COLO668 (cell line): Measurements from ENCODE around the gene MCUB.
"Not testable (repeated sequence)": the region's sequence is repeated elsewhere in the genome, so short reads cannot be mapped to it uniquely, and the experiment has no call there.

ENCODE experiments used
- DNase-seq: peaks from one replicate; lab custom pipeline; 2025; ENCODE audit not compliant: unreplicated experiment; lab: John Stamatoyannopoulos, UW

MCUB gene, protein sequence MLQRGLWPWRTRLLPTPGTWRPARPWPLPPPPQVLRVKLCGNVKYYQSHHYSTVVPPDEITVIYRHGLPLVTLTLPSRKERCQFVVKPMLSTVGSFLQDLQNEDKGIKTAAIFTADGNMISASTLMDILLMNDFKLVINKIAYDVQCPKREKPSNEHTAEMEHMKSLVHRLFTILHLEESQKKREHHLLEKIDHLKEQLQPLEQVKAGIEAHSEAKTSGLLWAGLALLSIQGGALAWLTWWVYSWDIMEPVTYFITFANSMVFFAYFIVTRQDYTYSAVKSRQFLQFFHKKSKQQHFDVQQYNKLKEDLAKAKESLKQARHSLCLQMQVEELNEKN

DNA sequence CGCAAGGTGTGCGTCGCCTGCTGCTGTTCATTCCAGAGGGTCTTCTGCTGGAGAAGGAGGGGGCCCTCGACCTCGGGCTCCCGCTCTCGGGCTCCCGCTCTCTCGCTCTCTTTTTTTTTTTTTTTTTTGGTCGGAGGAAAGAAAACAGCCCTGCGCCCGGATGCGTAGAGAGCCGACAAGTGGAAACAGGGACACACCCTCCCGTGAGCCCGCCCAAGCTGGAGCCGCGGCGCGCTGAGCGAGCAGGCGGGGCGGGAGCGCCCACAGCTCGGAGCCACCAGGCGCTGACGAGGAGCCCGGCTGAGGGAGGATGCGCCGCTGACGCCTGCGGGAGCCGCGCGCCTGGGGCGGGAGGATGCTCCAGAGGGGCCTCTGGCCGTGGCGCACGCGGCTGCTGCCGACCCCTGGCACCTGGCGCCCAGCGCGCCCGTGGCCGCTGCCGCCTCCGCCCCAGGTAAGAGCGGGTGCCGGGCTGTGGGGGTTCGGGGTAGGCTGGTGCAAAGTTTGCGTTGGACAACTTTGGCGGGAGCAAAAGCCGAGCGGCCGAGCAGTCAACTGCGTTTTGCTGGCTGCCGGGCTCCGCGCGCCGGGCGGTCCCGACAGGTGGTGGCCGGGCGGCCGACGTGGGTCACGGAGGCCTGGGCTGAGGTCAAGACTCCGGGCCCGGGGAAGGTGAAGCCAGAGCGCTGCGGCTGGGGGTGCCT lies at the start of gene MCUB:
Gene MCUB, plus strand, starts transcription at position 264 of the 704 bp plus-strand sequence. Its CDS starts 92 bp downstream, at position 356.
- peak; percentile 91 for DNase-seq

DNA sequence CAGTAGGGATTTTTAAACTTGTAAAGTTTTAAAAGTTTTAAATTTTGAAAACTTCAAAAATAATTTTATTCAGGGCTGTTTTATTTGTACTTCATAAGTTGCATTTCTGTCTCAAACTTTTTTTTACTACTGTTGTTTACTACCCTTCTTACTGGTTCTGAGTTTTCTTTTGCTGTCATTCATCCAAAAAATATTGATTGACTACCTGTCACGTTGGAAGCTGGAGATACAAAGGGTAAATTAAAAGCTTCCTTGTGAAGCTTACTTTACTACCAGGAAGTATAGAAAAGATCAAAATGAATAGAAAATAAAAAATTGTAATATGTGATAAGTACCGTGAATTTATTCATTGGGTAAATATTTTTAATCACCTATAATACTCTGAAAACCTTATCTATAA lies 49.4 kb upstream of the MCUB start:
- DNase-seq: no peak

DNA sequence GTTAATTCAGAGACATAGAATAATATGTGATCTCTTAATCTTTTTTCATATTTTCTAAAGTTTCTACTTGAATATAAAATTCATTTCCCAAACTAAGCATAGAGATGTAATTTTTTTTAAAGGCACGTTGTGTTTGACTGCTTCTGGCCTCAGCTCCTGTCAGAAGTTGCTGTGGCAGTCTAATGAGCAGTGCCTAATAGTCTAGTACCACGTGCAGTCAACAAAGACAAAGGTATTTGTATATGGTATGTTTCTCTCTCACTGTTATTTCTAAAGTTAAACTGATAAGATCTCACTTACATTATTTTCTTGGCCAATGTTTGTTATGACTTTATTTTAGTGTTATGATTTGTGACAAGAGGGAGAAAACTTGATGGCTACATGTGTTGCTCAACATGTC lies 48.6 kb upstream of the MCUB start:
- no peak for DNase-seq

DNA sequence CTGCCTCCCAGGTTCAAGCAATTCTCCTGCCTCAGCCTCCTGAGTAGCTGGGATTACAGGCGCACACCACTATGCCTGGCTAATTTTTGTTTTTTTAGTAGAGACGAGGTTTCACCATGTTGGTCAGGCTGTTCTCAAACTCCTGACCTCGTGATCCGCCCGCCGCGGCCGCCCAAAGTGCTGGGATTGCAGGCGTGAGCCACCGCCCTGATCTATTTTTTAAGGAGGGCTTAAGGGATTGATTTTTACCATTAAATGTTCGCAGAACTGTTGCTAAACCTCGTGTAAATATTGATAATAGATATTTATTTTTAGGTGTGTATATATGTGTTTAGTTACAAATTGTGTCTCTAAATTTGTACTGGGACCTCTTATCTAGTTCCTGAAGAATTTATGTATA lies 46.7 kb upstream of the MCUB start:
- DNase-seq: not testable (repeated sequence)

DNA sequence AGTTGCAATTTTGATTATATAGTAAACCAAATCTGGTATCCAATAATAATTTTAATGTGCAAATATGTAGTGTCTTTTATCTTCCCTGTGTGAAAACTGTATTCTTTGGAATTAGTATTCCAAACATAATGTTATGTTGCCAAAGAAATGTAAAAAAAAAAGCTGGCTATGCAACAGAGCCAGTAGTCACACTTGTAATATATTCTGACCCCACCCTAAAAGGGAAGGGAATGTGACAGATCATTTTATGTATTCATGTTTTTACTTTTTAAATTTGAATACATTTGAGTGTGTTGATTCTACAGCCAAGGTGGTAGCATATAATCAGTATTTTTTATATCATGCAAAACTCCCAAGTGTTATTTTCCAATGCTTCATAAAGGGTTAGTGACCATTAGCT lies 27.9 kb upstream of the MCUB start:
- DNase-seq: no peak

DNA sequence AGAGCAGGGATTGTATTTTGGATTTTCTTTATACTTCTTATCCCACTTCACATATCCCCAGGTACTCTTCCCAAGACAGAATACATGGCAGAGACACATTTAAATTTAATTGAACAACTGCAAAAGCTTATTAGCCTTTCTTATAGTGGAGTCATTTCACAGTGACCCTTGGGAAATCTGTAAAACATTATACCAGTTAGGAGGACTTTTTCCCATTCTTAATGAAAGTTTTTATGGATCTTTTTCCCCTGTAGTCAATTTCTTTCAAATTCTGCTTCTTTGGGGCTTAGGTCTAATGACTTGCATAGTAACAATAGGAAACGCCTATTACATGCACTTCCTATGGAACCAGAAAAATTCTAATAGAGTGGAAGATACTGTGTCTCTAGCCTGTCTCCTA lies 14.6 kb upstream of the MCUB start:
- DNase-seq: no peak

DNA sequence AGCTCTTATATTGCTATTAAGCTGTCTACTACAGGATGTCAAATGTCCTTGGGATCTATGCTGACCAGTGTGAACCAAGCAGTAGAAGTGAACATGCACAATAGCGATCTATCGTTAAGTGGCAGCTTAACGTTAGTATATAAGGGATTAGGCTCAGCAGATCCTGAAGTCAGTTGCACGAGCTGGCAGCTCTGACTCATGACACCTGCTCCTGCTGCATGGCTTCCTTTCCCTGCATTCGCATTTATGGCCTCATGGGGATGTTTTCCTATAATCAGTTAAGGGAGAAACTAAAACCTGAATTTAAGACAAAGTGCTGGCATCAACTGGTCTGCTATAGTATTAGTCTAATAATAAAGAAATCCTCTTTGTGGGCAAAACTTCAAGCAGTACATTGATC lies 12.7 kb upstream of the MCUB start:
- no peak for DNase-seq

DNA sequence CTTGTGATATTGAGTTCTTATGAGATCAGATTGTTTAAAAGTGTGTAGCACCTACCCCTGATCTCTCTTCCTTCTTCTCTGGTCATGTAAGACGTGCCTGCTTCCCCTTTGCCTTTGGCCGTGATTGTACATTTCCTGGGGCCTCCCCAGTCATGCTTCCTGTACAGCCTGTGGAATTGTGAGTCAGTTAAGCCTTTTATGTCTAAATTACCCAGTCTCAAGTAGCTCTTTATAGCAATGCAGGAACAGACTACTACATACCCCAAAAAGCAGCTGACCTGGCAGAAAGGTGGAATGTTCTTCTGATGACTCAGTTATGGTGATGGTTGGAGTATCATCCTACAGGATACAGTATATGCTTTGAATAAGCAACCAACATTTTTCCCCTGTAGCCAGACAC lies 11.4 kb upstream of the MCUB start:
- no peak for DNase-seq

DNA sequence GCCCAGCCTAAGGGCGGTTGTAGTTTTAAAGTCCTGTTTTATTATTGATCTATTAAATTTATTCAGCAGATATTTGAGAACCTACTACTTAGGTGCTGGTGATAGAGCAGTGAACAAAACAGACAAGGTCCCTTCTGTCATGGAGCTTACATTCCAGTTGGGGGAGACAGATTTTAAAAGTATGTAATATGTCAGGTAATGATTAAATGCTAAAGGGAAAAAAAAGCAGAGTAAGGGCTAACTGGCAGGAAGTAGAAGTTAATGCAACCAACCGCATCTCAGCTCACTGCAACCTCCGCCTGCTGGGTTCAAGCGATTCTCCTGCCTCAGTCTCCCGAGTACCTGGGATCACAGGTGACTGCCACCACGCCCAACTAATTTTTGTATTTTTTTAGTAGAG lies 7.8 kb upstream of the MCUB start:
- no peak for DNase-seq

DNA sequence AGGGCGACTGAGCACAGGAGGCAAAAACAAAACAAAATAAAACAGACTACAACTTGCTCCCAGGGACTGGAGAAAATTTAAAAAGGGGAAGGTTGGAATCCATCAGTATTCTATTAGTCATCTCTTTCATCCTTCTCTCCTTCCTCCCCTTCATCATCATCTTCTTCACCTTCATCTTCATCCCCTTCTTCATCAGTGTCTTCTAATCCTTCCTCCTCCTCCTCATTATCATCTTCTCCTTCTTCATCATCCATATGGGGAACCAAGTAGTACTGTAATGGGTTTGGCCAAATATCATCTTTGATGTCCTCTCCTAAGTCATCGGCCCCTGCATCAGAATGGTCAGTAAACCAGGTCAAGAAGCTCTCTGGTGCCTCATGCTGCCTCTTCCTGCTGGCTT lies 6.9 kb upstream of the MCUB start:
- no peak for DNase-seq

DNA sequence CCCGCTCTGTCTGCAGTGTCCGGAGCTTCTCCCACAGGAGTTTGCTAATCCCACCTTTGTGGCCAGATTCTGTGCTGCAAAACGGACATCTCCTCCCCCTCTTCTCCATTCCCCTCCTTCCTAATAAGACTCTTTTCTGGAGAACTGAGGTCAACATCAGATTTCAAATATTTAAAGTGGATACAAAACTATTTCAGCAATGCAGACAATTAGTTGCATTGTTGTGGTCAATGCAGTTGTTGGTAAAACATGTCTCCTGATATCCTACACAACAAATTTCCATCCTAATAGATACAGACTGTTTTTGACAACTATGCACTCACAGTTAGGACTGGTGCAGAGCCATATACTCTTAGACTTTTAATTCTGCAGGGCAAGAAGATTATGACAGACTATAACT lies 5.1 kb upstream of the MCUB start:
- no peak for DNase-seq

DNA sequence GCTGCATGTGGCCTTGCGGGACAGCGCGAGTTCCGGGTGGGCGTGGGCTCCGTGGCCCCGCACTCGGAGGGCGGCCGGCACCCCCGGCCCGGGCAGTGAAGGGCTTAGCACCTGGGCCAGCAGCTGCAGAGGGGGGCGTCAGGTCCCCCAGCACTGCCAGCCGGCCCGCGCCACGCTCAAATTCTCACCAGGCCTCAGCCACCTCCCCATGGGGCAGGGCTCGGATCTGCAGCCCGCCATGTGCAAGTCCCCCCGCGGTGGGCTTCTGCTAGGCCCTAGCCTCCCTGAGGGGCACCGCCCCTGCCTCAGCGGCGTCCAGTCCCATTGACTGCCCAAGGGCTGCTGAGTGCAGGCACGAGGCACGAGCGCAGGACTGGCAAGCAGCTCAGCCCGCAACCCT lies 2.6 kb upstream of the MCUB start:
- DNase-seq: no peak

DNA sequence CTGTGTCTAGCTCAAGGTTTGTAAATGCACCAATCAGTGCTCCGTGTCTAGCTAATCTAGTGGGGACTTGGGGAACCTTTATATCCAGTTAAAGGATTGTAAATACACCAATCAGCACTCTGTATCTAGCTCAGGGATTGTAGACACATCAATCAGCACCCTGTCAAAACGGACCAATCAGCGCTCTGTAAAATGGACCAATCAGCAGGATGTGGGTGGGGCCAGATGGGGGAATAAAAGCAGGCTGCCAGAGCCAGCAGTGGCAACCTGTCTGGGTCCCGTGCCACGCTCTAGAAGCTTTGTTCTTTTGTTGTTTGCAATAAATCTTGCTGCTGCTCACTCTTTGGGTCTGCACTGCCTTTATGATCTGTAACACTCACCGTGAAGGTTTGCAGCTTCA lies 2.0 kb upstream of the MCUB start:
- DNase-seq: not testable (repeated sequence)

DNA sequence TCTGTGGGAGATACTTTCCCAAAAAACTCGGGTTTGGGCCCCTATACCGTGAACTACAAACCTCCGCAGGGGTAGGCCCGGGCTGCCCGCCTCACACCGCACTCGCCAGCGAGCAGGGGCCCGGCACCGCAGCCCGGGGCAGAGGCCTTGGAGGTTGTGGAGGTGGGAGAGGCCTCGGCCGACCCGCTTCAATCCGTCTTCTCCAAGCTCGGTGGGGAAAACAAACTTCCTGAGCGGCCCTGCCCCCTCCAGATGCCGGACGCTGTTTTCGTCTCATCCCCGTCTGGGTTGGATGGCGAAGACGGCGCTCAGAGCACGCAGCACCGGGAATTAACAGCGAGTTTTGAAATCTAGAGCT lies 442 bp upstream of the MCUB start:
- DNase-seq: peak; percentile 52

DNA sequence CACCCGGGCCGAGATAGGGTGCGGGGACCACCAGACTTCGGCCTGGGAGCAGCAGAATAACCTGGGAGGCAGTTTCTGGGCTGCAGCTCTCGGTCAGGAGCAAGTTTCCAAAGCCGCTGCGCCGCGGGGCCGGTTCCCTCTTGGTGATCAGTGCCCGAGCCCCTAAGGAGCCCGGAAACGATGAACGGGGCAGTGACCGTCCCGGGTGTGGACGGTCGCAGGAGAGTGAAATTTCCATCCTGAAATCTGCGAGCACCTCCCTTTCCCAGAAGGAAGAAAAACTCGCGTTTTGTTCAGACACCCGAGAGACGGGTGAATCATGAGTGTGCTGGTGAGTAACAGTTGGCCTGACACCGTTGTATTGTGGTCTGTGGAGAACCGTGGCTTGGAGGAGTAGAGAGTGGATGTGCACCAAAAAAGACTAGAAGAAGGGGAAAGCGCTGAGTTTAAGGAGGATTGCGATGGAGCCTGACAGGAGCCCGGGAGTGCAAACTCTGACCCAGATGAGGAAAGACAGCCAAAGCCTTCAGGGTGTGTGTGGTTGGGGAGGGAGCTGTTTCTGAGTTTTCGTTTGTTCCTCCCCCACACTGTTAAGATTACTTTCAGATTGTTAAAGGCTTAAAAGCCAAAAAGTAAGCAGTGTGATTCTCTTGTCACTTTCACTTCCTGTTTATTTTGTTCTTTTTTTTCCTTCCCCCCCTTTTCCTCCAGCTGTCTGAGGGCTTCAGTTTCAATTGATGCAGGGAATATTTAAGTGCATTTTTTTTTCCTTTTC lies 828 bp downstream of the MCUB start:
- DNase-seq: peak; percentile 55

DNA sequence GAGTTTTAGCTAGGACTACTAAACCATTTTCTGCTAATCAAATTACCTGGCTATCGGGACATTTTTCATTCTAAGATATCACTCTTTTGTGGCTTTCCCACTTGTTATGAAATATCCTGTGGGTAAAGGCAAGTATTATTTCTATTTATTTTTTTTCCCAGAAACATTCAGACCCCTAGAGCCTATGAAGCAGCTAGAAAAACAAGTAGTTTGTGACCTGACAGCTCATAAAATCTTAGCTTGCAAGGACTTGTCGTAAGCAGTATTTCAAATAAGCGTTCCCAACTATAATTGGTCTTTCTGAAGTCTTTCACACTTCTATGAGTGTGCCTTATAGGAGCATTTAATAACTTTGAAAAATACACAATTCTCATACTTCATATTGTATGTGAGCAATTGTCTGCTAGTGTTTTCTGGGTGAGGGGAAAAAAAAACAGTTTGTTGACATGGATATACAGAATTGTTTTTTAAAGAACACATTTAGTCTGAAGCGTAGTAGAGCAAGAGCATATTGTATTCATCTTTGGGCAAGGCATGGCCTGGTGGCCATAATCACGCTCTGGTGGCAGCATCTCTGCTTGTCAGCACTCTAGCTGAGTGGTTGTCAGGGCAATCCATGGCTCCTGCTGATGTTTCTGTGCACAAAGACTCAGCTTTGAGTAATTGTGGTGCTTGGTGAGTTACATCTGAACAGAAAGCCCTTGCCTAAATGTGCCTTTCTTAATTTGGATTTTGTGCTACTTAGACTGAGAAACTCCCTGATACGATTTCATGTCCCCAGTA lies 2.6 kb downstream of the MCUB start:
- DNase-seq: no peak

DNA sequence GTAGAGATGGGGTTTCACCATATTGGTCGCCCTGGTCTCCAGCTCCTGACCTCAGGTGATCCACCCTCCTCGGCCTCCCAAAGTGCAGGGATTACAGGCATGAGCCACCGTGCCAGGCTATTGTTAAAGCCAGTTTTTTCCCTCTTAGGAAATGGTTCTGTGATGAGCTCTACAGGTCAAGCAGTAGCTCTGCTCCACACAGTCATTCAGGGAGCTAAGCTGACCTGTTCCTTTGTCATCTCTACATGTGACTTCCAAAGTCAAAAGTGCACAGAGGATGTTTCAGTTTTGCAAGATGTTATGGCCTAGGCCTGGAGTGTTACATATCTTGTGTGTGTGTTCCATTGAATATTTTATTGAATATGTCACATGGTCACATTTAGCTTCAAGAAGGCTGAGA lies 11.4 kb downstream of the MCUB start:
- DNase-seq: no peak

DNA sequence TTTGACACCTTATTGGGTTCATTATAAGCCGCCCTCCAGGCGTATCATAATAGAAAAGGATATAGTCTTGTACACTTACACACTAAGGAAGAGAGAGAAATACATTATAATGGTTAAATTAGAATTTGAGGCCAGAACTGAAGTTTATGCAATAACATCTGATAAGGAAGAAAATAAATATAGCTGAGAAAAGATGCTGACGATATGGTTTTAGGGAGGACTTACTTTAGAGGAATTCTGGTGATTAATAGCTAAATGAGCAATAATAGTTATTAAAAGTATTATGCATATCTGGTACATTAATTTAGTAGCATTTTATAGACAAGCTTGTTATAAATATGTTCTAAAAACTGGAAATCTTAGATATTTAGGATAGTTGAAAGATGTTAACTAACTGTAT lies 12.1 kb downstream of the MCUB start:
- no peak for DNase-seq

DNA sequence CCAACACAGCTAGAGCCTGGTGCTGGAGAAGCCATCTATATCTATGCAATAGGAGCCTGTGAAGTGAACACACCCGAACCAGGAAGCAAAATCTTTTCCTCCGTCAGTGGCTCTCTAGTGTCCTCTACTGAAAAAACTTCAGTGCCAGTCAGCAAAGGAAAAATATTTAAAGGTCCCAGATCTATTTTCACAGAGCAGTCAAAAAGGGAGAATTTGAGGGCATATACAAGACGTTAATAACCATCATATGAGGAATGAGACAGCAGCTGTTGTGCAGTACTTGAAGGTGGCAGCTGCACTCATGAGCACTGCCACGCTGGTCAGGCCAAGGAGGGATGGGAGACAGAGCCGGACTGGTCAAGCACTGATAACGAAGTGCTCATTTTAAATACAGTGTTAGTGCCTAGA lies 14.4 kb downstream of the MCUB start:
- DNase-seq: no peak

DNA sequence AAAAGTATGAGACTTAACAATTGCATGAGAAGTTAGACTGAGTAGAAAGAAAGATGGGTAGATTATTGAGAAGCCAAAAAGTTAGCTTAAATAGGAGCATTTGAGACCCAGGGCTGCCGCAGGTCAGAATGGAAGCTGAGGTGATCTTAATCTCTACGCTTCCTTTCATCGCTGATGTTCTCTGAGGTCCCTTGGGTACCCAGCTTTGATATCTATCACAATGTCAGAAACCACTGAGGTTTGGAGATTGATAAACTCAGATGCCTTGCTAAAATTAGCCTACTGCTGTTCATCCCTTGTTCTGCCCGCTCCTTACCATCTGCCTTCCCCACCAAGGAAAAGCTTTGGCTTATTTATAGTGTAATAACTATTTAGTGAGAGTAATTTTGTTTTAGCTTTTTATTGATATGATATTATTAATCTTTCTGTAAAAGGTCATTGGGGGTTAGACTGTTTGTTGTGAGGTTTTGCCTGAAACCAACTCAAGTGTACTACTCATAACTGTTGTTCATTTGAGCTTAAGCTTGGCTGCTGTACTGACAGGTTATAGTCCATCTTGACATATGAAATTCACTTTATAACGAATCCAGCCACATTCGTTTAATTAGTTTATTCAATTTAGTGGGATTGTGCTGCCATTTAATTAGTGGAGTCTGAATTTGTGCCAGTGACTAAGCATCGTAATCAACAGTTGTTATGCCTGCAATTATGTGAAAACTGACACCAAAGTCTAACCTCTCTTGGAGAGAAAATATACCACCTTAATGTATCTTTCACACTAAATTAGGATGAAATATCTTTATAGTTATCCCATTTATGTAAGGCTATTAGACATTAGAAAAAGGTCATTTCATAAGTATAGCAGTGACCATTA lies 15.1 kb downstream of the MCUB start:
- no peak for DNase-seq
